Measurements from ENCODE around the gene TCF25.

- TF ChIP-seq CTCF (conservative IDR thresholded peaks at IDR 0.05) (no peak), EZH2 (IDR thresholded peaks at IDR 0.05; ENCODE audit: low read depth) (no peak)
Measured at GRCh38 chr16:89873109-89873971, at the start of gene TCF25.

Data from PC-9 (cell line).